Effector memory CD8-positive, alpha-beta T cell (primary cell): ENCODE measurements around the gene IL11.

Experiments
- ATAC-seq: fragments of 150-1000 bp; cut with Tn5 transposase; replicated peaks from 2 replicates; pipeline ENCODE4 v1.10.0; 2021; ENCODE audit warnings: mild to moderate bottlenecking, moderate library complexity
- DNase-seq, 3 experiments: peaks; one replicate each; pipeline ENCODE4 v3.0.0; 2021
- H3K27ac Mint-ChIP-seq, 2 donors: one replicate each; pipeline ENCODE4 v1.8.0; 2022; ENCODE audit warnings: mild to moderate bottlenecking in 2 of 2, mixed read lengths in 2 of 2, moderate library complexity in 2 of 2
- H3K27me3 Mint-ChIP-seq, 2 donors: one replicate each; pipeline ENCODE4 v1.8.0; 2022; ENCODE audit warnings: mixed read lengths in 2 of 2
- H3K36me3 Mint-ChIP-seq: one replicate; pipeline ENCODE4 v1.8.0; 2022; ENCODE audit warnings: mild to moderate bottlenecking, moderate library complexity, mixed read lengths; ENCODE audit not compliant: insufficient read depth
- H3K4me1 Mint-ChIP-seq, 2 donors: one replicate each; pipeline ENCODE4 v1.8.0; 2022; ENCODE audit warnings: low read depth in 2 of 2, mixed read lengths in 2 of 2
- H3K4me3 Mint-ChIP-seq, 2 donors: one replicate each; pipeline ENCODE4 v1.8.0; 2022; ENCODE audit warnings: mild to moderate bottlenecking in 2 of 2, mixed read lengths in 2 of 2, moderate library complexity in 2 of 2
- H3K9me3 Mint-ChIP-seq, 2 donors: one replicate each; pipeline ENCODE4 v1.8.0; 2022; ENCODE audit warnings: mixed read lengths in 2 of 2

IL11 gene

DNA sequence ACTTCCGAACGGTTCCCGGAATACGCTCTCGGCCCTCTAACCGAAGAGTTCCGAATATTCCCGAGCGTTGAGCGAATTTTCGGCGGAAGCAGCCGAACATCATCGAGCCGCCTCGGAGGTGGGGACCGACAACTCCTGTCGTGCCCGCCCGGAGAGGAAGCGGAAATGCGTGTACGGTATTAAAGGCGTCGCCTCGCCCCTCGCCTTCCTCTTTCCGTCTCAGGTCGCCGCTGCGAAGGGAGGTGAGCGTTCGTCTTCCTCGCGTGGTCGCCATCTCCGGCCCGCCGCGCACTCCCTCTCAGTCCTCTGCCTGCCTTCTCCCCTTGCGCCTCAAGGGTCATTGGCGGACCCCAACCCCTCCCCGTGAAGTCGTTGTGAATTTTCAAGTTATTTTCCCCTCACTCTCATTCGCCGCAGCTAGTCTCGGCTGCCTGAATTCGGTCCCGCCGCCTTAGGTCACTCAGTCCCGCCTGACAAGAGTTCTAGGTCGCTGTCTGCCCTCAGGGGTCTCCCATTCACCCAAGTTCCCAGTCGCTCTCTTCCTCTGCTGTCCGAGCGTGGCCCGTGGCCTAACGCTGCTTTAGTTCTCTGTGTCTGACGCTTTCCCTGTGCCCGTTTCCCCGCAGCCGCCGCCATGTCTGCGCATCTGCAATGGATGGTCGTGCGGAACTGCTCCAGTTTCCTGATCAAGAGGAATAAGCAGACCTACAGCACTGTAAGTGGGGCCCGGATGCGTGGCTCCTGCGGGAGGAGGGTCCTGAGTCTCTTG, 15.6 kb upstream of the IL11 start, which contains the start of gene RPL28:
Gene RPL28 (plus strand): TSS at position 209 of the 769 bp plus-strand sequence. CDS start 426 bp downstream, at position 635.
- Mint-ChIP-seq H3K36me3 (peaks cover 61% of the 10 kb centered on the region), H3K4me3 (peak within 1 kb of the TSS; percentile 94 to 97), H3K4me1 (peaks cover 66 to 75% of the 10 kb centered on the region in 2 donors), H3K27ac (peak within 1 kb of the TSS; percentile 96 to 99), H3K9me3 (no peaks in the 10 kb centered on the region), H3K27me3 (no peaks in the 10 kb centered on the region)
- peak; percentile 99 to 100 (median 100) for DNase-seq
- ATAC-seq = peak; percentile 74

DNA sequence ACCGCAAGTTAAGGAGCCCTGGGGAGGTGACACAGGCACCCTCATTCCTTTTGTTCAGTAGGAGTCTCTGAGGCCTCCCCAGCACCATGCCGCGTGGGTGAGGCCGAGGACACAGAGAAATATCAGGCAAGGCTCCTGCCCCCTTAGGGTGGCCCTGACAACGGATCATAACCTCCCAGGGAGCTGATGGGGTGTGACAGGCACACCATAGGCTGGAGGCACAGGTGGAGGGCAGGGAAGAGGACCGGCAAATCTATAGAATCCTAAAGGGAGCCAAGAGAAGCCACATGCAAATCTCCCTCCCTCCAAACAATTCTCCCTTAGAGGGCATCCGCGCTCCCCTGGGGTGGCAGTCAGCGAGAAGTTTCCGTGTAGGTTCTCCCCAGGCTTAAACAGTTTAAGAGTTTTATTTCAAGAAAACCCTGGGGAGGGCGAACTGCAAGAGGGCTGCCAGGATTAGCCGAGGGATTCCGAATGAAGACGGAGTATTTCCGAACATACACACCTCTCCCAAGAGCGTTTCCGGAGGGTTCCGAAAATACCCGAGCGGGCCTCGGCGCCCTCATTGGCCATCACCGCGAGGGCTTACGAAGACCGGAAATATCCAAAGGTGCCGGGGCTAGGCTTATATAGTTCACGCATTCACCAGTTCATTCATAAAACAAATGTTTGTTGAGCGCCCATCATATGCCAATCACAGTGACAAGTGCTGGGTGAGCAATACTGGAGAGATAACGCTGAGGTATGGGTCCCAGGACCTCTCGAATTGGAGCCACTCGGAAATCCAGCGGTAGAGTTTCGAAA, 14.9 kb upstream of the IL11 start:
- Mint-ChIP-seq H3K27ac (peak overlapping the region; percentile 96 to 99), H3K4me1 (peaks cover 59 to 67% of the 10 kb centered on the region in 2 donors), H3K4me3 (peak overlapping the region; percentile 94 to 97), H3K27me3 (no peaks in the 10 kb centered on the region), H3K36me3 (peaks cover 53% of the 10 kb centered on the region), H3K9me3 (no peaks in the 10 kb centered on the region)
- ATAC-seq (peak; percentile 75), DNase-seq (peak; percentile 94 to 97 (median 96))

DNA sequence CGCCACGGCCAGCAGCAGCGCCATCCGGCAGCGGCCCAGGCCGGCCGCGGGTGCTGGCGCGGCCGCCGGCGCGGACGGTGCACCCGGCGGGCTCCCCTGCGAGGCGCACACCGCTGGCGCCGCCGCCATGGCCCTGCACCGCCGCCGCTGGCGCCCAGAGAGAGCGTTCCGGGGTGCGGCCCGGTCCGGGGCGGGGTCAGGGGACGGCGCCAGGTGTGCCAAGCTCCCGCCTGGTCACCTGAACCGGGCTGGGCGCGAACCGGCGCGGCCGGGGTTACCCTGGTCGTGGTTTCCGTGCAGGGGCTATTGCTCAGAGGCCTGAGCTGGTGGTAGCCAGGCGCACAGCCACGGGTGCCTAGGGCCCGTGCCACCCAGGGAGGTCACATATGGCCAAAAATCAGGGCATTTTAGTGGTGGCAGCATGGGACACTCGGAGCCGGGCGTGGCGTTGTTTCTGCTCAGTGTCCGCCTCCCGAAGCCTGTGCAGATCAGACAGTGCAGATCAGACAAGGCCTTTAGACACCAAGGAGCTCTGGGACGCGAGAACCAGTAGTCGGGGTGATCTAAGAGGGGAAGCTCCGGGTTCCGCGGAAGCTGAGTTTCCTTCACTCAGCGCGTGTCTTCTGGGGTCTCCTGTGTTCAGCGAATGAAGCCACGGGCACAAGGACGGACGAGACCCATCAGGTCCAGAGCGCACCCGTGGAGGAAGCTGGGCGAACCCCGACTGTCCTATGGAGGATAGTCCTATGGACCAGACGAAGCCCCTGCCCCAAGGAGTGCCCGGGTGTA, 14.1 kb upstream of the IL11 start, which contains the start of gene TMEM238:
Gene TMEM238 (minus strand): TSS at position 162 of the 789 bp plus-strand sequence. CDS start 33 bp downstream, at position 129.
- Mint-ChIP-seq H3K27me3 (no peaks in the 10 kb centered on the region), H3K36me3 (peaks cover 50% of the 10 kb centered on the region), H3K27ac (peak within 1 kb of the TSS; percentile 96 to 99), H3K4me3 (peak within 1 kb of the TSS; percentile 94 to 97), H3K4me1 (peaks cover 51 to 59% of the 10 kb centered on the region in 2 donors), H3K9me3 (no peaks in the 10 kb centered on the region)
- no peak for ATAC-seq
- DNase-seq = peak in 1 of 3 experiments; percentile 29

GRCh38 chr19:55383279-55384130, 13.2 kb upstream of the IL11 start:
- Mint-ChIP-seq H3K27ac (peak overlapping the region; percentile 70 to 71), H3K4me1 (peaks cover 44 to 53% of the 10 kb centered on the region in 2 donors)

DNA sequence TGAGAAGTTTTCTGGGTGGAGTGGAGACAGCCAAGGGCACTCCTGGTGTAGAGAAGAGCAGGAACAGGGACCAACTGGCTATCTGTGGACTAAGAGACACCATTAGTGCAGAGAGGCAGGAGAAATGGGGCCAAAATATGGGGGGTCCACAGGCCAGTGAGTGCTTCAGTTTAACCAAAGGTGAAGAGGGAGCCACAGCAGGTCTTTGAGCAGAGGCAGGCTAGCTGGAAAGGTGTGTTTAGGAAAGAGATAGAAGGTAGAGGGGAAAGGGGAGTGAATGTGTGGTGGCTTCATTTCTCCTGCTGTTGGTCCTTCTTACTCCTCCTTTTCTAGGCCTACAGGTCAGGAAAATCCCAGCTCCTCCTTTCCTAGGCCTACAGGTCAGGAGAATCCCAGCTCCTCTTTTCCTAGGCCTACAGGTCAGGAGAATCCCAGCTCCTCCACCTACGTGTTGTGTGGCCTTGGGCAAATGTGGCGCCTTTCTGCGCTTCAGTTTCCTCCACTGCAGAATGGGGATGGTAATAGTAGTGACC, 12.3 kb upstream of the IL11 start:
- Mint-ChIP-seq H3K27me3 (no peaks in the 10 kb centered on the region), H3K4me3 (peak overlapping the region; percentile 87 to 94), H3K36me3 (peaks cover 39% of the 10 kb centered on the region), H3K4me1 (peaks cover 38 to 48% of the 10 kb centered on the region in 2 donors), H3K27ac (peak overlapping the region; percentile 70 to 71), H3K9me3 (no peaks in the 10 kb centered on the region)
- no peak for ATAC-seq
- DNase-seq = no peak

More at GRCh38 chr19:55383279-55384130, 13.2 kb upstream of the IL11 start:
- Mint-ChIP-seq H3K9me3 (no peaks in the 10 kb centered on the region), H3K36me3 (peaks cover 43% of the 10 kb centered on the region), H3K27me3 (no peaks in the 10 kb centered on the region), H3K4me3 (peak overlapping the region; percentile 87 to 94)
- peak in 1 of 3 experiments; percentile 38 for DNase-seq
- ATAC-seq = peak; percentile 3

DNA sequence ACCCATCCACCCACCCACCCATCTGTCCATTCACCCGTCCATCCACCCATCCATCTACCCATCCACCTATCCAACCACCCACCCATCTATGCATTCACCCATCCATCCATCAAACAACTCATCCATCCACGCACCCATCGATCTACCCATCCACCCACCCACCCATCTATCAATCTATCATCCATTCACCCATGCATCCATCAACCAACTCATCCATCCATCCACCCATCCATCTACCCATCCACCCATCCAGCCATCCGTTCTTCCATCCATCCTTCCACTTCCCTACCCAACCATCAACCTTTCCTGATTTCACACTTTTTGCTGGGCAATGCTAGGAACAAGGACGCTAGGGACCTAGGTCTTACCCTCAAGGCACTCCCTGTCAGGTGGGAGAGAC, 11.8 kb upstream of the IL11 start:
- H3K4me1 Mint-ChIP-seq = peaks cover 33 to 42% of the 10 kb centered on the region in 2 donors
- DNase-seq (no peak), ATAC-seq (no peak)
- H3K9me3 Mint-ChIP-seq = no peaks in the 10 kb centered on the region
- H3K27ac Mint-ChIP-seq = peak overlapping the region in 1 of 2 donors; percentile 71
- peaks cover 33% of the 10 kb centered on the region for H3K36me3 Mint-ChIP-seq
- H3K27me3 Mint-ChIP-seq = no peaks in the 10 kb centered on the region
- peak overlapping the region; percentile 87 to 94 for H3K4me3 Mint-ChIP-seq

DNA sequence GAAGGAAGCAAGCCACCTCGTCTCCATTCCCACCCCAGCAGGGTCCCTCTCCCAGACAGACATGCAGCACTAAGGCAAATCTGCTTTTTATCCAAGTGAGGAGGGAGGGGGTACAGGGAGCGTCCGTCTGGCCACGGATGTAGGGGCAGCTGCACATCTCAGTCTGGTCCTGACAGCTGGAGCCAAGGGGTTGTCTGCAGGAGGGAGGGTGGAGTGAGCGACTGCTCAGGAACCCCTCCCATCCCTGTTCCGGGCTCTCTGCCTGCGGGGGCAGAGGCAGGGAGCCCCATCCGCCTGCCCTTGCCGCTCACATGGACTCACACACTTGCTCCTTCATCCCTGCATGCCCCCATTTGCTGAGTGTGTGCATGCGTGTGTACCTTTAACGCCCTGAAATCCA, 8.9 kb upstream of the IL11 start:
- H3K27ac Mint-ChIP-seq = no peak overlapping the region
- peaks cover 8% of the 10 kb centered on the region for H3K36me3 Mint-ChIP-seq
- H3K27me3 Mint-ChIP-seq = peaks cover 5 to 21% of the 10 kb centered on the region in 2 donors
- no peak overlapping the region for H3K4me3 Mint-ChIP-seq
- no peaks in the 10 kb centered on the region for H3K9me3 Mint-ChIP-seq
- DNase-seq (no peak), ATAC-seq (no peak)
- peaks cover 13 to 18% of the 10 kb centered on the region in 2 donors for H3K4me1 Mint-ChIP-seq

DNA sequence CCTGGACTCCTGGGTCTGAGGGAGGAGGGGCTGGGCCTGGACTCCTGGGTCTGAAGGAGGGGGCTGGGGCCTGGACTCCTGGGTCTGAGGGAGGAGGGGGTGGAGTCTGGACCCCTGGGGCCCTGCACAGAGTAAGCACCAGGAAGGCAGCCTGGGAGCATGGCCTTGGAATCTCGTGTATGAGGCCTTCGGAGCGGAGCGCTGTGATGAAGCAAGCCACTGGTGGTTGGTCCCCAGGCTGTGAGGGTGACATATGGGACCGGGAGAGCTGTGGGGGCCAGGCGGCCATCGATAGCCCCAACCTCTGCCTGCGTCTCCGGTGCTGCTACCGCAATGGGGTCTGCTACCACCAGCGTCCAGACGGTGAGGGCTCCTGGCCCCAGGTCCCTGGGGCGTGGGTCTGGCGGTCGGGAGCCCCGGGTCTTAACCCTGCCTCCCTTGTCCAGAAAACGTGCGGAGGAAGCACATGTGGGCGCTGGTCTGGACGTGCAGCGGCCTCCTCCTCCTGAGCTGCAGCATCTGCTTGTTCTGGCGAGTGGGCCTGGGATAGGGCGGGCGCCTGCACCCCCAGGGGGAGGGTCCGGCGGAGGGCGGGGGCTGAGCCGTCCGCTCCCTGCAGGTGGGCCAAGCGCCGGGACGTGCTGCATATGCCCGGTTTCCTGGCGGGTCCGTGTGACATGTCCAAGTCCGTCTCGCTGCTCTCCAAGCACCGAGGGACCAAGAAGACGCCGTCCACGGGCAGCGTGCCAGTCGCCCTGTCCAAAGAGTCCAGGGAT, 7.3 kb upstream of the IL11 start:
- ATAC-seq = no peak
- peaks cover 13 to 37% of the 10 kb centered on the region in 2 donors for H3K27me3 Mint-ChIP-seq
- no peak overlapping the region for H3K27ac Mint-ChIP-seq

DNA sequence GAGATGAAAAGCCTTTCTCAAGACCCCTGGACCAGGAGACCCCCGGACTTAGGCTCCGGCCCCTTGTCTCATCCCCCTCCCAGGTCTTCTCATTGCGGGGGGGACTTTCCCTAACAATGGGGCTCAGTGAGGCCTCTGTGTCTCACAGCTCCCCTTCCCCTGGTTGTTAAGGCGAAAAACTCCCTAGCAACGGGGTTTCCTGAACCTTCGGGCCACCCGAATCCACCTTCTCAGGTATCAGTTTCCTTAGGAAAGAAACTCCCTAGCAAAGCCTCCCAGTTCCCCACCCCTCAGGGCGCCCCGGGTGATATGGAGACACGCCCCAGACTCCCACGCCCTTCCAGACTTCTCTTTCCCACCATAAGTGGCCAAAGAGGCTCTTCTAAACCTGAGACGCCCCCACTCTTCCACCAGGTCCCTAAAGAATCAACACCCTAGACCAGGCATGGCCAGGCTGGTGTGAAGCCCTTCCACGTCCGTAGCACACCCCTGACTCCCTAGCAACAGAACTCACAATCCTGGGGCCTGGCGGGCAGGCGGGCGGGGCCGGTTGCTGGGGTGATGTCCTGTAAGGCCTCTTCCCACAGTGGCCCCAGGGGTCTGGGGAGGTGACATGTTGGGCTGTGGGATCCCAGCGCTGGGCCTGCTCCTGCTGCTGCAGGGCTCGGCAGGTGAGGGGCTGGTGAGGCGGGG, 6.1 kb upstream of the IL11 start, which contains the start of gene TMEM190:
Gene TMEM190 (plus strand): TSS at position 586 of the 693 bp plus-strand sequence. CDS start 28 bp downstream, at position 614.
- Mint-ChIP-seq H3K27ac (peak within 1 kb of the TSS in 1 of 2 donors; percentile 65), H3K36me3 (peaks cover 8% of the 10 kb centered on the region), H3K27me3 (peaks cover 24 to 49% of the 10 kb centered on the region in 2 donors), H3K9me3 (no peaks in the 10 kb centered on the region), H3K4me3 (no peak within 1 kb of the TSS), H3K4me1 (peaks cover 0 to 4% of the 10 kb centered on the region in 2 donors)
- ATAC-seq (no peak), DNase-seq (no peak)

More for the DNA sequence above, 7.3 kb upstream of the IL11 start:
- no peak for DNase-seq
- Mint-ChIP-seq H3K4me1 (peaks cover 5 to 14% of the 10 kb centered on the region in 2 donors), H3K4me3 (no peak overlapping the region), H3K36me3 (peaks cover 8% of the 10 kb centered on the region), H3K9me3 (no peaks in the 10 kb centered on the region)

DNA sequence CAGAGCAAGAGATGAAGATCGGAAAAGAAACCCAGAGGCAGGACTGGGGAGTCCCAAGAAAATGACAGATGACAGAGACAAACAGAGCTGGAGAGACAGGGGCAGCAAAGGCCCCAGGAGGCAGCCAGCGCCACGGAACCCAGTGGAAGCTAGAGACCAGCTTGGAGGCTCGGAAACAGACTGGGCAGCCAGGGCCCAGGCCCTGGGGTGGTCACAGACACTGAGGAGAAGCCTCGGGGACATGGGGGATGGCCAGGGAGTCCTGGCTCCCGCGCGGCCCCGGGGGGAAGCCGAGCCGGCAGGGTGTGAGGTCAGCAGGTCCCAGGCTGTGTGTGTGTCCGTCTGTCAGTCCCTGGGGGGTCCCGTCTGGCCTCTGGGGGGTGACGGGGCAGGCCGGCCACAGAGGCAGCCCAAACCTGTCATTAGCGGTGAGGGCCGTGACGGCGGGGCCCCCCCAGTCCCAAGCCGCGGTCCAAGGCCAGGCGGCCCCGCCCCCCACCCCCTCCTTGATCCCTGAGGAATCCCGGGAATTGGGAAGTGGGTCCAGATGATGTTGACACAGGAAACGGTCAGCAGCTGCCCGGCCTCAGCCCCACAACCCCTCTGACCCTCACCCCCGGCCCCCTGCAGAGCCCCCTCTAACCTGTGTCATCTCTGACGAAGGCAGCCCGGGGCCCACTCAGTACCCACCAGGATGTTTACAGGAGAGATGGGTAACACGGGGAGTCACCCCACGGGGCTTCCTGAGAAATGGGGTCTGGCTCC, 3.9 kb upstream of the IL11 start:
- H3K27me3 Mint-ChIP-seq = peaks cover 42 to 69% of the 10 kb centered on the region in 2 donors
- peaks cover 5 to 8% of the 10 kb centered on the region in 2 donors for H3K4me1 Mint-ChIP-seq
- H3K4me3 Mint-ChIP-seq = no peak overlapping the region
- H3K36me3 Mint-ChIP-seq = peaks cover 5% of the 10 kb centered on the region
- no peak for DNase-seq
- no peaks in the 10 kb centered on the region for H3K9me3 Mint-ChIP-seq
- no peak for ATAC-seq
- H3K27ac Mint-ChIP-seq = no peak overlapping the region
